ENCODE data around the gene CMSS1.

CMSS1 gene

GRCh38 chr3:100080573-100080972 is 262.9 kb downstream of the CMSS1 start:
- H3K27ac ChIP-seq: no peak overlapping the region
- no peak for TF ChIP-seq CTCF (conservative IDR thresholded peaks at IDR 0.05)

- no peak overlapping the region for H3K27ac ChIP-seq
- TF ChIP-seq CTCF (conservative IDR thresholded peaks at IDR 0.05): no peak
Measured at GRCh38 chr3:100081311-100081710, 263.6 kb downstream of the CMSS1 start.

- H3K27ac ChIP-seq: no peak overlapping the region
- TF ChIP-seq CTCF (conservative IDR thresholded peaks at IDR 0.05): no peak
Measured at GRCh38 chr3:100081986-100082692, 264.5 kb downstream of the CMSS1 start.

GRCh38 chr3:100082714-100083113 is 265.1 kb downstream of the CMSS1 start:
- TF ChIP-seq CTCF (conservative IDR thresholded peaks at IDR 0.05): no peak
- no peak overlapping the region for H3K27ac ChIP-seq

GRCh38 chr3:100083209-100083608 is 265.5 kb downstream of the CMSS1 start:
- TF ChIP-seq CTCF (conservative IDR thresholded peaks at IDR 0.05): no peak
- H3K27ac ChIP-seq: no peak overlapping the region

GRCh38 chr3:100084100-100084806 is 266.6 kb downstream of the CMSS1 start:
- no peak for TF ChIP-seq CTCF (conservative IDR thresholded peaks at IDR 0.05)
- no peak overlapping the region for H3K27ac ChIP-seq

GRCh38 chr3:100086401-100086800 is 268.7 kb downstream of the CMSS1 start:
- TF ChIP-seq CTCF (conservative IDR thresholded peaks at IDR 0.05): no peak
- no peak overlapping the region for H3K27ac ChIP-seq
